GM18517 (cell line): ENCODE results near the gene KDM8.

Source experiments
- ATAC-seq: cut with Tn5 transposase; IDR thresholded peaks from one replicate; pipeline ENCODE4 v1.9.1; 2021; ENCODE audit warnings: mild to moderate bottlenecking, moderate library complexity; ENCODE audit not compliant: unreplicated experiment

The KDM8 gene

GRCh38 chr16:27214084-27214961 lies 11.0 kb downstream of the KDM8 start:
- ATAC-seq = no peak

GRCh38 chr16:27215660-27216059 lies 12.3 kb downstream of the KDM8 start:
- ATAC-seq = no peak

- ATAC-seq = no peak
These were observed 13.1 kb downstream of the KDM8 start for GRCh38 chr16:27216297-27216885.

GRCh38 chr16:27217256-27217655 lies 13.9 kb downstream of the KDM8 start:
- no peak for ATAC-seq

GRCh38 chr16:27218756-27219155 lies 15.4 kb downstream of the KDM8 start:
- ATAC-seq = no peak

- no peak for ATAC-seq
These were observed 15.8 kb downstream of the KDM8 start for GRCh38 chr16:27219161-27219560.

- ATAC-seq = no peak
These were observed 16.8 kb downstream of the KDM8 start for GRCh38 chr16:27220120-27220519.

GRCh38 chr16:27220527-27220926 lies 17.2 kb downstream of the KDM8 start:
- no peak for ATAC-seq

DNA sequence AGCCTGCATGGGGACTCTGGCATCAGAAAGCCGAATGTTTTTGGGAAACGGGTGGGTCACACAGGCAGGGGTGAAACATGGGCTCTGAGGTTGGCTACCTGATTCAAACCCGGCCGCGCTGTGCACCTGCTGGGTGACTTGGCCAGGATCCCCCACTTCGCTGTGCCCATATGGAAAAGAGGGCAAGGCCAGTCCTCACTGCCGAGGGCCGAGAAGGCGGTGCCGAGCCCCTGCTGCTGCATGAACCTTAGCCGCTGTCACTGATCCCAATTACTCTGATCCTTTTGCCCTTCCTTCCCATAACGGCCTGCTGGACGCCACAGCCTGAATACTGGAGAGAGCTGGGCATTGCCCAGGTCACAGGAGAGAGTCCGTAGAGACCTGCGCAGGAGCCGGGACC lies 17.7 kb downstream of the KDM8 start:
- ATAC-seq = no peak

DNA sequence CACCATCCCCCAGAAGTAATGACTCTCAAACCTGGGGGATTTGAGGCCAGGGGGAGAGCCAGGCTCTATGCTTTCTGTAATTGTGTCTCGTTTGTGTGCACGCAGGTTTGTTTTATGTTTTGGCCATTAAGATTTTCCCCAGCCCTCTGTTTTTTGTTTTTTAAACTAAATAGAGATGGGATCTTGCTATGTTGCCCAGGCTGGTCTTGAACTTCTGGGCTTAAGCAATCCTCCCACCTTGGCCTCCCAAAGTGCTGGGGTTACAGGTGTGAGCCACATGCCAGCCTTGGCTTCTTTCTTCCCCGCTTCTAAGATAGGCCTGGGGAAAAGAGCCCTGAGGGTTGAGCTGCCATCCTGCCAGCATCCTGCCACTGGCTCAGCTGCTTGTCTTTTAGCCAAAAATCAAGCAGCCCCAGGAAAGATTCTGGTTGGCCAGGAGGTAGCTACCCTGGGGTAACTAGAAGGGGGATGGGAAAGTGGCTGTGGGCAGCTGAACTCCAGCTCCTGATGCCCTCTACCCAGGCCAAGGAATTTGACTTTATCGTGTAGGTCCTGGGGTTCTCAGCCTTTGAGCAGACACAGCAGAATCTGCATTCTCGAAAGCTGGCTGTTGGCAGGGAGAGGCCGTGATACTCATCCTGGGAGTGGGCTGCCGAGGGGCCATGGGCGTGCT lies 18.4 kb downstream of the KDM8 start:
- ATAC-seq = no peak

DNA sequence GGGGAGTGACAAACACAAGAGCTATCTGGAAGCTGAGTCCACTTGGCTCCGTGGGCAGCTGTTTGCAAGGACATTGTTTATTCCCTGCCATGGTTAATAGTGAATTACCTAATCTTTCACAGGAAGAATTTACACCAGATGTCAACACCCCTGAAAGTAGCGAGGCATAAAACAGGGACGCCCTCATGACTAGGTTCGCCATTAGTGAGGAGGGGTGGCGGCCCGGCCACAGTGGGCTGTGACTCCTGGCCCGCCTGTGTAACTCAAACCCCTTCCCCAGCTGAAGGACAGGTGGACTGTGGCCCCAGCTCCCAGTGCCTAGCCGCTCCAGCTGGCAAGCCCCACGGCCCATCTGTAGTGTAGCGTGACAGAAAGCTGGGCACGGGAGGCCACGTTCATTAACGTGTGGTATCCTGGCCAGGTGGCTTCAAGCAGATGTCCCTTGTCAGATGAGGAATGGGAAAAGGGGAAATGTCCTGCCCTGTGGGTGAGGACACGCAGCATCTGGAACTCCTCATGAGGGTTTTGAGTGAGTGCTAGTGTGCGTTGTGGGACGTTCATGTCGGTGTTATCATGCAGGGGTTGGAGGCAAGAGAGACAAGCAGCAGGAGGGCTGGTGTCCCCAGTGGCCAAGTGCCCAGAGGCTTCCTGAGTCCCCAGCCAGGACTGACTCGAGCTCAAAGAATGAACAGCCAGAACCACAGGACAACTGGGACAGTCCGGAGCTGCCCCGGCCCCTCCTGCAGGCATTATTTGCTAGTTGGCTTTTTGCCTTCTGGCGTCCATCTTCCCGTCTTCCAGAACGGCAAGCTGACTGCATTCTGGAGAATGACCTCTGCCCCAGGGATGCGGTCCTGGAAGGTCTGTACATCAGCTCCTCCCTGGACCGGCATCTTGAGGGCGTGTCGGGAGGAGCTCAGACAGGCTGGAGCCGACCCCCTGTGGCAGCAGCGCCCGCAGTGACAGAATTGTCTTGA lies 19.2 kb downstream of the KDM8 start:
- no peak for ATAC-seq

- no peak for ATAC-seq
These were observed 19.9 kb downstream of the KDM8 start for GRCh38 chr16:27223226-27223610.

DNA sequence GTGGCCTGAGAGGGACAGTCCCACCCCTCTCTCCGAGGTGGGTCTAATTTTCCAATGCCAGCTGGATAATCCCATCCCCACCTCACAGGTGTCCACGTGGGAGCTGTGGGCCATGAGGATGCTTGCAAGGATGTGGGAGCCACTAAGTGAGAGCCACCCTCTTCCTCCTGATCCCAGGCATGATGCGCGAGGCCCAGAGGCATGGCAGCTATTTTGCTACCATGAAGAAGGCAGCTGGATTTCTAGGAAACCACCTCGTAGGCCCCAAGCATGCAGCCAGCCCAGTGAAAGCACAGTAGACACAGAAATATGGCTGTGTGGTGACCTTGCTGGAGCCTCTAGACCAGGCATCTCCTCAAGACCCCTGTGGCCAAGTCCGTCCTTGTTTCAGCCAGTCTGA lies 20.4 kb downstream of the KDM8 start:
- ATAC-seq = no peak

DNA sequence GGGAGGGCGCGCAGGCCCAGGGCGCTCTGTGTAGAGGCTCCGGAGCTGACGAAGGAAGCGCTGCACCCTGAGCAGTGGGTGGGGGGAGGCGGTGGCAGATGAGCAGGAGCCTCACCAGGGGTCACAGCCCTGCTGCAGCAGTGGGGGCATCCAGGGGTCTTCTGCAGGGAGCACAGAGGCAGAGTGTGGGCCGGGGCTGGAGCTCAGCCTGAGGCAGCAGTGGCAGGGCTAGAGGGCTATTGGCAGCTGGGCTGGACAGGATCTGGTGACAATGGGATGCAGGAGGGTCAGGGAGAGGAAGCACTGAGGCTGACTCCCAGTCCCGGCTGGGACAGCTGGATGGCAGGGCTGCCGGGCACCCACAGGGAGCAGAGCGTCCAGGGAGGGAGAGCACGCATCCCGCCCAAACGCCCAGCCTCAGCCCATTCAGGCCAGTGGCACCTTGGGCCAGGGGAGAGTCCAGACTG lies 21.0 kb downstream of the KDM8 start:
- ATAC-seq = no peak

- no peak for ATAC-seq
These were observed 21.5 kb downstream of the KDM8 start for GRCh38 chr16:27224741-27225300.

DNA sequence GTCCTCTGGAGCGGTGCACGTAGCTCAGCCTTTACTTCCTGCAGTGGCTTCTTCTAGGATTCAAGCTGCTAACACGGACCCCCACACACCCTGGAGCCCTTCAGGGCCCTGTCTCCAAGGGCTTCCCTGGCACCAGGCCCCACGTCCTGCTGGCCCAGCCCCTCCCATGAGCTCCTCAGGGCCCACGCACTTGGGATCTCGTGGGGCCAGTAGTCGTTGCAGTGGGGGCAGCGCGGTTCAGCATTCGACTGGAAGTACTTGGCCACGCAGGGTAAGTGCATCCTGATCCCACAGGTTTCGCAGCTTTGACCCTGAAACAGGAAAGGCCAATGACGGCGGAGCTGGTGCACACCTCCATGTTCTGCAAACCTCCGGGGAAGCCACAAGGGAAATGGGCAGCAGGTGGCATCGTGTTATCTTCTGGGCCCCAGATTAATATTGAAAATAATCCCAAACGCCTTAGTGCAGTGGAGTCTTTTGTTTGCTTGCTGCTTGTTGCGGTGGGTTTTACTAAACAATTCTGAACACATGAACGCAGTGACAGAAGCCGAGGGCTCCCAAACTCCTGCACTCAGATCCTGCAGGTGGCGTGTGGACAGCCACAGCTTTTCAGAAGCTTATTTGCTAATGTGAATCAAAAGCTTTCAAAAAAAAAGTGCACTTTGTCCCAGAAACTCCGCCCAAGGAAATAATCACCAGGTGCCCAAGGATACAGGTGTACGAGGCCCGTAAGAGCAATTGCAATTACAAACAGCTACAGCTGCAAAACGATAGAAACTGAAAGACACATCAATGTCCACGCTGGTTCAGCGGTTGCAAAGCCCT lies 22.4 kb downstream of the KDM8 start:
- no peak for ATAC-seq

- no peak for ATAC-seq
These were observed 23.1 kb downstream of the KDM8 start for GRCh38 chr16:27226476-27226875.

DNA sequence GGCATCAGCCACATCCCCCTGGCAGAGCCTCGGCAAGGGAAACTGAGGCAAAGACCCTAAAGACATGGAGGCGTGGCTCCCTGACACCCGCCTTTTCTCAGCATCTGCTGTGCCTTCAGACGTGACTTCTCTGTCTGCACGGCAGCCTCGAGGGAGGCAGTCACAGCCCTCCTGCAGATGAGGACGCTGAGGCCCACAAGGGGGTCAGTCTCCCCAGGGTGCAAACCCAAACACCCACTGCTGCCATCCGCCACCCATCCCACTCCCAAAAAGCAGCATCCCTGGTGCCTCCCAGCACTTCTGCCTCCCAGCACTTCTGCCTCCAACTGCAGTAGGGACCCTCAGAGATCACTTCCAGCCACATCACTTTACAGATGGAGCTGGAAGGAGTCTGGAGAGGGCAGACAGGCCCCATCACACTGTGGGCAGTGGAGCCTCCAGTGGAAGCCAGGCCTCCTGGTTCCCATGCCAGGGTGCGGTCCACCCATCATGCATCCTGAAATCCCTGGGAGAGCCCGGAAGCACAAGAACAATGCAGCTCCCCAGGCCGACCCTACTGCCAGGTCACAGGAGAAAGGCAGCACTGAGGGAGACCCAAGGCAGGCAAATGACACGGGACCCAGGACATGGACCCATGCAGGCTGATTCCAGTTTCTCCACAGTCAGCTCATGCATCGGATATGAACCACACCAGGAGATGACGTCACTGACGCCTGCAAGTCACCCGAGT lies 23.8 kb downstream of the KDM8 start:
- no peak for ATAC-seq

- ATAC-seq = no peak
These were observed 24.7 kb downstream of the KDM8 start for GRCh38 chr16:27228045-27228444.
